CD4-positive, CD25-positive, alpha-beta regulatory T cell (primary cell): ENCODE results near the gene RBP3. TPM values are rescaled to one million over a fixed set of nuclear protein-coding genes. Genes with fewer than 3 reads are reported as not detected.

Source experiments
- ATAC-seq, 2 donors: fragments of 150-1000 bp; cut with Tn5 transposase; one replicate each; pipeline ENCODE4 v1.10.0; 2021; ENCODE audit warnings: low read depth in 2 of 2, moderate number of reproducible peaks in 2 of 2, moderate library complexity in 1 of 2
- DNase-seq, 3 donors: peaks; one replicate each; pipeline versions ENCODE4 v3.0.0 to v3.0.0-alpha.2; 2012 to 2022; ENCODE audit warnings: mixed read lengths in 1 of 3
- H3K27ac ChIP-seq: one replicate; pipeline ENCODE4 v1.7.0; 2013; ENCODE audit warnings: mild to moderate bottlenecking, low read length; ENCODE audit not compliant: insufficient read depth, poor library complexity, severe bottlenecking
- H3K27me3 ChIP-seq: one replicate; pipeline ENCODE4 v1.7.0; 2013; ENCODE audit warnings: low read length; ENCODE audit not compliant: control insufficient read depth, insufficient read depth
- H3K36me3 ChIP-seq: one replicate; pipeline ENCODE4 v1.7.0; 2013; ENCODE audit warnings: mild to moderate bottlenecking, low read length, moderate library complexity; ENCODE audit not compliant: control insufficient read depth, insufficient read depth
- H3K4me1 ChIP-seq: 2 replicates; pipeline ENCODE4 v1.7.0; 2013; ENCODE audit warnings: mild to moderate bottlenecking, low read length; ENCODE audit not compliant: insufficient read depth, control insufficient read depth, poor library complexity, severe bottlenecking
- H3K4me3 ChIP-seq: one replicate; pipeline ENCODE4 v1.7.0; 2013; ENCODE audit warnings: low read depth, mild to moderate bottlenecking, low read length, moderate library complexity
- H3K9me3 ChIP-seq, 2 experiments: 1 replicate in 1 of 2; 2 replicates in 1 of 2; pipeline ENCODE4 v1.7.0; 2013; ENCODE audit warnings: low read length in 2 of 2, mild to moderate bottlenecking in 1 of 2, moderate library complexity in 1 of 2; ENCODE audit not compliant: control insufficient read depth in 2 of 2
- H3K27ac Mint-ChIP-seq, 3 donors: one replicate each; pipeline ENCODE4 v1.8.0; 2020 to 2022; ENCODE audit warnings: mild to moderate bottlenecking in 3 of 3, mixed read lengths in 3 of 3, moderate library complexity in 2 of 3
- H3K27me3 Mint-ChIP-seq: one replicate; pipeline ENCODE4 v1.8.0; 2022; ENCODE audit warnings: mild to moderate bottlenecking, mixed read lengths
- H3K36me3 Mint-ChIP-seq: one replicate; pipeline ENCODE4 v1.8.0; 2020; ENCODE audit warnings: mixed read lengths
- H3K4me1 Mint-ChIP-seq, 4 donors: one replicate each; pipeline ENCODE4 v1.8.0; 2020 to 2022; ENCODE audit warnings: mixed read lengths in 4 of 4, mild to moderate bottlenecking in 1 of 4
- H3K4me3 Mint-ChIP-seq, 4 donors: one replicate each; pipeline ENCODE4 v1.8.0; 2020 to 2022; ENCODE audit warnings: mild to moderate bottlenecking in 4 of 4, mixed read lengths in 4 of 4, moderate library complexity in 3 of 4
- H3K9me3 Mint-ChIP-seq, 7 donors: one replicate each; pipeline ENCODE4 v1.8.0; 2020 to 2022; ENCODE audit warnings: mixed read lengths in 7 of 7, mild to moderate bottlenecking in 3 of 7, moderate library complexity in 2 of 7
- polyA plus RNA-seq, 4 donors: library from polyadenylated mRNA; unstranded; fragments of 300-500 nt; fragmentation: Illumina TruSeq; gene quantifications; one replicate each; pipeline ENCODE4 v1.2.3, GENCODE V29; 2021
- total RNA-seq: library from RNA; stranded (reverse); gene quantifications from one replicate; pipeline ENCODE4 v1.2.3, GENCODE V29; 2022

RBP3 gene
- total and polyA plus RNA-seq, 5 donors from 2014 or later = not detected

DNA sequence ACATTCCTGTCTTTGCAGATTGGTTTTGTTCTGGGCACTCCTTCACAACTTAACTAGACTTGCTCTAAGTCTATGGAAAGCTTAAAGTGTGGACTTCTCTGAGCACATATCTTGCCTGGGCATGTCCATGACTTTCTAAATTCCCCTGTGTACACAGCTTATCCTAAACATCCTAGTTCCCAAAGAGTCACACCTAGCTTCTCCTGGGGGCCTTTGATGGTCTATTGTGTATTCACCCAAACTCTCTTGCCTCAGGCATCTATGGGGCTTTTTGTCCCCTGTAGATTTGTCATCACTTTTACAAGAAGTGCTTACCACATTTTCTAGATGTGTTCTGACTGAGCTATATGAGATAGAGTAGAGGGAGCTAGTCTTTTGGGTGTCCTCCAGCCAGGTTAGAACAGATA is 48.2 kb downstream of the RBP3 start:
- Histone ChIP-seq H3K4me1 (no peaks in the 10 kb centered on the region), H3K4me3 (no peak overlapping the region), H3K27me3 (peaks cover 9% of the 10 kb centered on the region), H3K27ac (no peak overlapping the region), H3K9me3 (no peaks in the 10 kb centered on the region), H3K36me3 (no peaks in the 10 kb centered on the region)
- ATAC-seq = no peak
- Mint-ChIP-seq H3K4me1 (no peaks in the 10 kb centered on the region), H3K27me3 (peaks cover 30% of the 10 kb centered on the region), H3K36me3 (no peaks in the 10 kb centered on the region), H3K27ac (no peak overlapping the region), H3K9me3 (no peaks in the 10 kb centered on the region), H3K4me3 (no peak overlapping the region)
- DNase-seq = no peak

DNA sequence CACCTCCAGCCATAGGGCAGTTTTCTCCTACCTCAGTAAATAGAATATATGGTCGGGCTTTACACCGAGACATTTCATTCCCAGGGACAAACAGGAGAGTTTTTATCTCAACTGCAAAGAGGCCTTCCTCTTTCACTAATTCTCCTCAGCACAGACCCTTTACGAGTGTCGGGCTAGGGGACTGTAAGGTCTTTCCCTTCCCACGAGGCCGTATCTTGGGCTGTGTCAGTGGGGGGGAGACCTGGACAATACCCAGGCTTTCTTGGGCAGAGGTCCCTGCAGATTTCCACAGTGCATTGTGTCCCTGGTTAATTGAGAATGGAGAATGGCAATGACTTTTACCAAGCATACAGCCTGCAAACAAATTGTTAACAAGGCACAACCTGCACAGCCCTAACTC is 49.1 kb downstream of the RBP3 start:
- DNase-seq = no peak
- Mint-ChIP-seq H3K27ac (no peak overlapping the region), H3K9me3 (no peaks in the 10 kb centered on the region), H3K27me3 (peaks cover 32% of the 10 kb centered on the region), H3K36me3 (no peaks in the 10 kb centered on the region), H3K4me1 (no peaks in the 10 kb centered on the region), H3K4me3 (no peak overlapping the region)
- Histone ChIP-seq H3K27ac (no peak overlapping the region), H3K4me1 (no peaks in the 10 kb centered on the region), H3K27me3 (peaks cover 9% of the 10 kb centered on the region), H3K4me3 (no peak overlapping the region), H3K9me3 (no peaks in the 10 kb centered on the region), H3K36me3 (no peaks in the 10 kb centered on the region)
- ATAC-seq = no peak

DNA sequence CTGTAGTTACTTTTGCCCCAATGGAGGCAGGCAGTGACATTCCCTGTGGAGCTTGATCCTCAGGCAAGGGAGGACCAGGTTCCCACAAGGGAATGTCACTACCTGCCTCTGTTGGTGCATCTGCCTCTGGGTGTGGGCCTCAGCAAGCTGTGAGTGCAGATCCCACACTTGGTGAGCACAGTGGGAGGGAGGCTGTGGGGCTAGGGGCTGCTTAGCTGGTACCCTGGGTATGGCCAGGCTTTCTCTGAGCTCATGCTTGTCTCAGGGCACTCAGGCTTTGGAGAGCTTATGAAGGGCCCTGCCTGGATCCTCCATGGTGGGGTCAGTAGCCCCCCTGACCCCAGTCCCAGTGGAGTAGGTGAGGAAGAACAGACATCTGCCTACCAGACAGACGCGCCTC is 52.1 kb downstream of the RBP3 start:
- no peak for ATAC-seq
- no peak overlapping the region for H3K4me3 Mint-ChIP-seq
- no peaks in the 10 kb centered on the region for H3K9me3 Mint-ChIP-seq
- no peaks in the 10 kb centered on the region for H3K4me1 ChIP-seq
- H3K4me1 Mint-ChIP-seq = no peaks in the 10 kb centered on the region
- no peak overlapping the region for H3K27ac ChIP-seq
- peaks cover 7% of the 10 kb centered on the region for H3K27me3 ChIP-seq
- no peak overlapping the region for H3K4me3 ChIP-seq
- peaks cover 25% of the 10 kb centered on the region for H3K27me3 Mint-ChIP-seq
- no peaks in the 10 kb centered on the region for H3K36me3 ChIP-seq
- H3K9me3 ChIP-seq = no peaks in the 10 kb centered on the region
- no peak overlapping the region for H3K27ac Mint-ChIP-seq
- no peaks in the 10 kb centered on the region for H3K36me3 Mint-ChIP-seq
- DNase-seq = no peak

DNA sequence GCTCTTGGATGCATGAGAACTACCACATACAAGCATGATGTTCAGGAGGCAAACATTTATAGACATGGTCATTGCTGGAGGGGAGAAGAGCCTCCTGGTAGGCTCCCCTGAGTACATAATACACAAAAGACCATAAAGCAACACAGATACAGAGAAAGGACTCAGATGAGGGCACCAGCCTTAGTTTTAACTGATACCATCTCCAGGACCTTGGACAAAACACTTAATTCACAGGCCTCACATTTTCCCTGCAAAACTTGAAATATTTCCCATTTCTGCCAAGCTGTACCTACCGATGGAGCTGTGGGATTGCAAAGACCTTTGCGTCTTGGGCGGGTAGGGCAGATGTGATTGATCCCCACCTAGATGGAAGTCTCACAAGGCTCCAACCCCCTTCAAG is 52.6 kb downstream of the RBP3 start:
- H3K4me1 ChIP-seq = no peaks in the 10 kb centered on the region
- H3K36me3 Mint-ChIP-seq = no peaks in the 10 kb centered on the region
- no peaks in the 10 kb centered on the region for H3K9me3 ChIP-seq
- H3K4me1 Mint-ChIP-seq = no peaks in the 10 kb centered on the region
- H3K9me3 Mint-ChIP-seq = no peaks in the 10 kb centered on the region
- peaks cover 7% of the 10 kb centered on the region for H3K27me3 ChIP-seq
- peak overlapping the region in 1 of 3 donors; percentile 28 for H3K27ac Mint-ChIP-seq
- ATAC-seq (no peak), DNase-seq (no peak)
- no peak overlapping the region for H3K4me3 Mint-ChIP-seq
- no peak overlapping the region for H3K4me3 ChIP-seq
- H3K27ac ChIP-seq = no peak overlapping the region
- no peaks in the 10 kb centered on the region for H3K36me3 ChIP-seq
- H3K27me3 Mint-ChIP-seq = peaks cover 21% of the 10 kb centered on the region

DNA sequence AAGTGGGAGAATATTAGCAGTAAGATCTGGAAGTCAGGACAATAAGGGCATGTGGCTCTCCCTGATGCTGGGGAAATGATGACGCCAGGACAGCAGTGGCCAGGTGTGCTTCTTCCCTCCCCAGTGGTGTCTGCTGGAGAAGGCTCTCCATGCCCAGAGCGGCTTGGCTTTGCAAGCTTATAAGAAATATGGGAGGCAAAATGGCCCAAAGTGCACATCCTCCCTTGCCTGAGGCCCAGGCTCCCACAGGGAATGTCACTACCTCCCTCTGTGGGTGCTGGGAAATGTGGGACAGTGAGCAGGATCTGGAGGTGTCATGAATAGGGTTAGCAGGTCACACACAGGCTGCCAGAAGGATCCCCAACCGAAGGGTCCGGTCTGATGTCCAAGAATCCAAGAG is 53.0 kb downstream of the RBP3 start:
- H3K4me1 ChIP-seq = no peaks in the 10 kb centered on the region
- Mint-ChIP-seq H3K4me3 (no peak overlapping the region), H3K9me3 (no peaks in the 10 kb centered on the region), H3K4me1 (no peaks in the 10 kb centered on the region), H3K27ac (no peak overlapping the region), H3K27me3 (peaks cover 16% of the 10 kb centered on the region), H3K36me3 (no peaks in the 10 kb centered on the region)
- no peaks in the 10 kb centered on the region for H3K9me3 ChIP-seq
- DNase-seq = no peak
- H3K36me3 ChIP-seq = no peaks in the 10 kb centered on the region
- no peak for ATAC-seq
- no peak overlapping the region for H3K4me3 ChIP-seq
- no peak overlapping the region for H3K27ac ChIP-seq
- H3K27me3 ChIP-seq = peaks cover 7% of the 10 kb centered on the region

DNA sequence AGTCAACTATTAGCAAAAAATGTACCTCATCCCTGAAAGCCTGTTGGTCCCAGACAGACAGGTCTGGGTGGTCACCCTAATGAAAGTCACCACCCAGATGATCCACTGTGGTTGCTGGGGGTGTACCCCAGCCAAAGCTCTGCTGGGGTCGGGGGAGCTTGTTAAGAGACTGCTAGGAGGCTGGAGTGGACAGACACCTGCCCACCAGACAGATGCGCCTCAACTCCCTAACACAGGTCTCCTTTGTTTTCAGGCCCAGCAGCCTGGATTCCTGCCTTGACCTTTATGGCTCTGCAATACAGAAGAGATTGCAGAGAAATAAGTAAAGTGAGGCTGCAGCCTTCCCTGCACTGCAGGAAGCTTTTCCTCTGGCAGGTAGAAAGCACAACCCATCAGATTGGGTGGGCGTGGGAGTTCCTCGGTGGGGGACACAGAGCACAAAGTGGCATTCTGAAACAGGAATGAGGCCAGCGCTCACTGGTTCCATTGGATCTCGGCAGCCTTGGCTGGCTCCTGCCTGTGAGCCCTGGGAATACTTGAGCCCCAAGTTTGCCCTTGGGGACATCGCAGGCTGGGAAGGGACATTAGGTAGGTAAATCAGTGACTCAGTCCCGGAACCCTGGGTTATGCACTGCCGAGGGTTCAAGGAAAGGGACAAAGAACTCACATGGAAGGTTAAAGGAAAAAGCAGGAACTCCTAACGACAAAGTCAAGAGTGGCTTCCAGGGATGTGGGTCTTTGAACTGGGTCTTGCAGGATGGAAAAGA is 53.9 kb downstream of the RBP3 start:
- Mint-ChIP-seq H3K4me3 (no peak overlapping the region), H3K9me3 (no peaks in the 10 kb centered on the region), H3K36me3 (no peaks in the 10 kb centered on the region), H3K4me1 (no peaks in the 10 kb centered on the region), H3K27me3 (peaks cover 11% of the 10 kb centered on the region), H3K27ac (peak overlapping the region in 1 of 3 donors; percentile 5)
- Histone ChIP-seq H3K4me1 (no peaks in the 10 kb centered on the region), H3K4me3 (no peak overlapping the region), H3K27me3 (peaks cover 4% of the 10 kb centered on the region), H3K27ac (no peak overlapping the region), H3K9me3 (no peaks in the 10 kb centered on the region), H3K36me3 (no peaks in the 10 kb centered on the region)
- DNase-seq (no peak), ATAC-seq (no peak)

DNA sequence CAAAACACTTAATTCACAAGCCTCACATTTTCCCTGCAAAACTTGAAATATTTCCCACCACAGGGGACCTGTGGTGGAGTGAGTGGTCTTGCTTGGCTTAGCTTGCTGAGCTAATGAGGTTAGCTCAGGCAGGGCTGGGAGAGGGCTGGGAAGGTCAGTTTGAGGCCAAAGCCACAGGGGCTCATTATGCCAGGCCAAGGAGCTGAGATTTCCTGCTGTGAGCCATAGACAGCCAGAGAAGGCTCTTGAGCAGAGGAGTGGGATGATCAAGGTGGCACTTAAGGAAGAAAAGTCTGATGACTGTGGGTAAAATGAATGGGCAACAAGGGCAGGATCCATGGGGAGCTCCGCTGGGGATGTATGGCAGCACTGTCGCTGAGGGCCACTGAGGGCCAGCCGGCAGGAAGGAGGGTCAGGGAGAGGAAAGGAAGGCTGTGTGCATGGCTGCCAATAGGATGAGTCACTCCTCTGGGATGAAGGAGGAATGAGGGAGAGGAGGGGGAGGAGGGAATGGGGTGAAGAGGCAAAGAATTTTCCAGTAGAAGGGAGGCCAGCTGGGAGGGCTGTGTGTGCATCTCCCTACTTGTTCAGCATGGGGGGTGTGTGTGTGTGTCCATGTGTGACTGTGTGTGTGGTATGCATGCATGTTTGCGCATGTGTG is 54.6 kb downstream of the RBP3 start:
- Mint-ChIP-seq H3K9me3 (no peaks in the 10 kb centered on the region), H3K4me1 (no peaks in the 10 kb centered on the region), H3K27me3 (peaks cover 11% of the 10 kb centered on the region), H3K4me3 (no peak overlapping the region), H3K27ac (no peak overlapping the region), H3K36me3 (no peaks in the 10 kb centered on the region)
- H3K36me3 ChIP-seq = no peaks in the 10 kb centered on the region
- H3K27me3 ChIP-seq = peaks cover 3% of the 10 kb centered on the region
- ATAC-seq (no peak), DNase-seq (no peak)
- no peak overlapping the region for H3K27ac ChIP-seq
- no peak overlapping the region for H3K4me3 ChIP-seq
- no peaks in the 10 kb centered on the region for H3K4me1 ChIP-seq
- no peaks in the 10 kb centered on the region for H3K9me3 ChIP-seq
